Tibial artery (tissue), 4 donors: ENCODE results near the gene ACOXL.

ENCODE experiments used
- DNase-seq, 2 donors: peaks; one replicate each; pipeline ENCODE4 v3.0.0-alpha.2; 2019
- H3K27ac ChIP-seq, 2 donors: fragments of 200-600 bp; sonication (generic) in 1 of 2; 1 replicate in 1 of 2; 2 replicates in 1 of 2; pipeline ENCODE4 v1.5.1; 2018 to 2019; ENCODE audit warnings: mild to moderate bottlenecking in 1 of 2
- H3K27me3 ChIP-seq, 2 donors: fragments of 200-600 bp; sonication (generic) in 1 of 2; one replicate each; pipeline versions ENCODE4 v1.5.1 to v1.6.0; 2016 to 2019
- H3K36me3 ChIP-seq, 3 donors: fragments of 200-600 bp; sonication (generic) in 2 of 3; one replicate each; pipeline ENCODE4 v1.5.1; 2016 to 2019; ENCODE audit warnings: mild to moderate bottlenecking in 2 of 3
- H3K4me1 ChIP-seq, 4 donors: fragments of 200-600 bp; sonication (generic) in 2 of 4; 1 replicate in 3 of 4; 2 replicates in 1 of 4; pipeline ENCODE4 v1.5.1; 2016 to 2019
- H3K4me3 ChIP-seq, 2 donors: fragments of 200-600 bp; sonication (generic) in 1 of 2; 1 replicate in 1 of 2; 2 replicates in 1 of 2; pipeline ENCODE4 v1.5.1; 2018 to 2019; ENCODE audit warnings: mild to moderate bottlenecking in 2 of 2
- H3K9me3 ChIP-seq, 3 donors: fragments of 200-600 bp; sonication (generic) in 1 of 3; one replicate each; pipeline ENCODE4 v1.5.1; 2016 to 2019
- CTCF ChIP-seq, 2 experiments: fragments of 200-600 bp in 1 of 2; fragments of 450-650 bp in 1 of 2; IDR thresholded peaks; one replicate each; pipeline ENCODE4 v1.5.1; 2017 to 2019; ENCODE audit warnings: antibody characterized with exemption in 2 of 2, mild to moderate bottlenecking in 1 of 2, moderate library complexity in 1 of 2
- intact Hi-C: fragments of 100-400 bp; cut with DNase I; formaldehyde crosslinking; loops from one replicate; pipeline ENCODE4 v1.15.0; 2023; ENCODE audit warnings: low total_unique reads

The ACOXL gene

GRCh38 chr2:110906613-110907298, 174.4 kb downstream of the ACOXL start:
- Histone ChIP-seq H3K27me3 (peaks cover 0 to 4% of the 10 kb centered on the region in 2 donors), H3K4me1 (no peaks in the 10 kb centered on the region), H3K9me3 (peaks cover 0 to 11% (median 0%) of the 10 kb centered on the region in 3 donors), H3K36me3 (no peaks in the 10 kb centered on the region), H3K4me3 (no peak overlapping the region), H3K27ac (no peak overlapping the region)
- intact Hi-C loops: no loop called here
- no peak for DNase-seq
- TF ChIP-seq CTCF (IDR thresholded peaks at IDR 0.05): no peak

- no peak overlapping the region for H3K27ac ChIP-seq
- intact Hi-C loops: no loop called here
- no peaks in the 10 kb centered on the region for H3K27me3 ChIP-seq
- DNase-seq: no peak
- no peak overlapping the region for H3K4me3 ChIP-seq
- TF ChIP-seq CTCF (IDR thresholded peaks at IDR 0.05): no peak
- H3K4me1 ChIP-seq: no peaks in the 10 kb centered on the region
- H3K9me3 ChIP-seq: peaks cover 0 to 12% (median 0%) of the 10 kb centered on the region in 3 donors
- no peaks in the 10 kb centered on the region for H3K36me3 ChIP-seq
Observed at GRCh38 chr2:110909501-110909900, 177.1 kb downstream of the ACOXL start.

- Histone ChIP-seq H3K27ac (no peak overlapping the region), H3K36me3 (no peaks in the 10 kb centered on the region), H3K4me3 (no peak overlapping the region), H3K9me3 (peaks cover 0 to 12% (median 0%) of the 10 kb centered on the region in 3 donors), H3K4me1 (no peaks in the 10 kb centered on the region), H3K27me3 (no peaks in the 10 kb centered on the region)
- TF ChIP-seq CTCF (IDR thresholded peaks at IDR 0.05): no peak
- DNase-seq: no peak
- intact Hi-C loops: no loop called here
Observed at GRCh38 chr2:110910423-110910822, 178.1 kb downstream of the ACOXL start.

- no peak overlapping the region for H3K4me3 ChIP-seq
- intact Hi-C loops: no loop called here
- no peaks in the 10 kb centered on the region for H3K4me1 ChIP-seq
Observed at GRCh38 chr2:110919738-110920137, 187.4 kb downstream of the ACOXL start.

GRCh38 chr2:110925479-110925878, 193.1 kb downstream of the ACOXL start:
- intact Hi-C loops: no loop called here
- TF ChIP-seq CTCF (IDR thresholded peaks at IDR 0.05): no peak
- no peak overlapping the region for H3K27ac ChIP-seq
- no peaks in the 10 kb centered on the region for H3K4me1 ChIP-seq
- no peaks in the 10 kb centered on the region for H3K27me3 ChIP-seq
- H3K9me3 ChIP-seq: peaks cover 0 to 3% (median 0%) of the 10 kb centered on the region in 3 donors
- no peak for DNase-seq
- H3K36me3 ChIP-seq: no peaks in the 10 kb centered on the region
- H3K4me3 ChIP-seq: no peak overlapping the region

More at GRCh38 chr2:110919738-110920137, 187.4 kb downstream of the ACOXL start:
- no peak for DNase-seq
- H3K27ac ChIP-seq: no peak overlapping the region
- no peak for TF ChIP-seq CTCF (IDR thresholded peaks at IDR 0.05)
- H3K9me3 ChIP-seq: peaks cover 0 to 3% (median 0%) of the 10 kb centered on the region in 3 donors
- H3K36me3 ChIP-seq: no peaks in the 10 kb centered on the region
- no peaks in the 10 kb centered on the region for H3K27me3 ChIP-seq
